B cell (primary cell): ENCODE data around the gene ETV3L. TPM values are rescaled to one million over a fixed set of nuclear protein-coding genes. Genes with fewer than 3 reads are reported as not detected.

ENCODE experiments used
- ATAC-seq: fragments of 200-7000 bp; cut with Tn5 transposase; one replicate; pipeline ENCODE4 v1.10.0; 2021; ENCODE audit warnings: low read depth, mild to moderate bottlenecking, moderate number of reproducible peaks, moderate library complexity
- CTCF ChIA-PET: fragments of 350-600 bp; sonication (Branson Sonifier 250); formaldehyde crosslinking; loops from one replicate; lab custom pipeline; 2021; ENCODE audit warnings: antibody characterized with exemption, inconsistent platforms; lab: Charles Lee
- POLR2A ChIA-PET: fragments of 350-600 bp; sonication (Branson Sonifier 250); formaldehyde crosslinking; loops from one replicate; lab custom pipeline; 2021; ENCODE audit warnings: antibody characterized with exemption; lab: Charles Lee
- DNase-seq: peaks from one replicate; pipeline ENCODE4 v3.0.0; 2013
- H2AFZ ChIP-seq: 2 replicates; pipeline ENCODE4 v1.6.1; 2012; ENCODE audit warnings: mild to moderate bottlenecking, low read depth, low read length; ENCODE audit not compliant: insufficient read depth, poor library complexity, severe bottlenecking
- H3K27ac ChIP-seq, 2 donors: 1 replicate in 1 of 2; 2 replicates in 1 of 2; pipeline ENCODE4 v1.5.1; 2012 to 2013; ENCODE audit warnings: low read length in 2 of 2, mild to moderate bottlenecking in 2 of 2, moderate library complexity in 1 of 2
- H3K27me3 ChIP-seq, 4 experiments: fragments of 200-600 bp in 1 of 4; sonication (generic) in 1 of 4; replicated peaks in 1 of 4; 1 replicate in 2 of 4; 2 replicates in 2 of 4; pipeline versions ENCODE4 v1.6.1 to v1.7.0; 2013 to 2016; ENCODE audit warnings: low read length in 3 of 4, mild to moderate bottlenecking in 2 of 4, mixed read lengths in 1 of 4, moderate library complexity in 1 of 4; ENCODE audit not compliant: insufficient read depth in 4 of 4, control insufficient read depth in 3 of 4; ENCODE audit errors: control extremely low read depth in 1 of 4
- H3K36me3 ChIP-seq, 2 experiments: replicated peaks in 1 of 2; 1 replicate in 1 of 2; 2 replicates in 1 of 2; pipeline versions ENCODE4 v1.6.1 to v1.7.1; 2013; ENCODE audit warnings: low read length in 1 of 2; ENCODE audit not compliant: insufficient read depth in 2 of 2, control insufficient read depth in 1 of 2; ENCODE audit errors: control extremely low read depth in 1 of 2, extremely low read depth in 1 of 2
- H3K4me1 ChIP-seq, 2 donors: fragments of 200-600 bp in 1 of 2; sonication (generic) in 1 of 2; 1 replicate in 1 of 2; 2 replicates in 1 of 2; pipeline versions ENCODE4 v1.5.1 to v1.6.1; 2013 to 2017; ENCODE audit warnings: low read length in 2 of 2; ENCODE audit not compliant: control insufficient read depth in 2 of 2, insufficient read depth in 2 of 2
- H3K4me2 ChIP-seq: replicated peaks from 2 replicates; pipeline ENCODE3; 2012; ENCODE audit warnings: mild to moderate bottlenecking, low read depth, low read length; ENCODE audit not compliant: poor library complexity, severe bottlenecking
- H3K4me3 ChIP-seq, 5 experiments: fragments of 200-600 bp in 1 of 5; sonication (generic) in 1 of 5; 1 replicate in 3 of 5; 2 replicates in 2 of 5; pipeline versions ENCODE4 v1.5.1 to v1.7.0; 2011 to 2016; ENCODE audit warnings: low read length in 4 of 5, mild to moderate bottlenecking in 4 of 5, low read depth in 2 of 5, control low read depth in 1 of 5, moderate library complexity in 1 of 5; ENCODE audit not compliant: insufficient read depth in 1 of 5; ENCODE audit errors: control extremely low read depth in 1 of 5, extremely low read depth in 1 of 5
- H3K79me2 ChIP-seq: fragments of 200-600 bp; sonication (generic); one replicate; pipeline ENCODE4 v1.6.0; 2016; ENCODE audit warnings: low read length; ENCODE audit not compliant: control insufficient read depth, insufficient read depth
- H3K9ac ChIP-seq: fragments of 200-600 bp; sonication (generic); 2 replicates; pipeline ENCODE4 v1.6.1; 2017; ENCODE audit warnings: mild to moderate bottlenecking, low read length, moderate library complexity
- H3K9me3 ChIP-seq, 3 donors: one replicate each; pipeline versions ENCODE4 v1.6.1 to v1.7.1; 2013; ENCODE audit warnings: low read length in 2 of 3; ENCODE audit not compliant: control insufficient read depth in 2 of 3, insufficient read depth in 1 of 3; ENCODE audit errors: control extremely low read depth in 1 of 3
- H4K20me1 ChIP-seq: 2 replicates; pipeline ENCODE4 v1.6.0; 2012; ENCODE audit warnings: mild to moderate bottlenecking, low read length; ENCODE audit not compliant: insufficient read depth, control insufficient read depth, poor library complexity, severe bottlenecking
- H3K27ac Mint-ChIP-seq: one replicate; pipeline ENCODE4 v1.8.0; 2021; ENCODE audit warnings: mixed read lengths
- H3K27me3 Mint-ChIP-seq: one replicate; pipeline ENCODE4 v1.8.0; 2021; ENCODE audit warnings: mixed read lengths
- H3K4me1 Mint-ChIP-seq: one replicate; pipeline ENCODE4 v1.8.0; 2021; ENCODE audit warnings: mixed read lengths
- H3K4me3 Mint-ChIP-seq: one replicate; pipeline ENCODE4 v1.8.0; 2021; ENCODE audit warnings: mixed read lengths
- H3K9me3 Mint-ChIP-seq: one replicate; pipeline ENCODE4 v1.8.0; 2022; ENCODE audit warnings: mixed read lengths; ENCODE audit not compliant: insufficient read depth
- CTCF ChIP-seq: fragments of 200-600 bp; IDR thresholded peaks from one replicate; pipeline ENCODE4 v1.8.0; 2022; ENCODE audit warnings: antibody characterized with exemption, mild to moderate bottlenecking
- EZH2 ChIP-seq: IDR thresholded peaks from 2 replicates; pipeline ENCODE4 v1.6.1; 2012; ENCODE audit warnings: borderline replicate concordance, low read depth, mild to moderate bottlenecking, moderate library complexity, low read length; ENCODE audit not compliant: insufficient read depth, poor library complexity, severe bottlenecking
- WGBS: methylation state at CpG from one replicate; pipeline ENCODE4 v1.1.5; 2013; ENCODE audit warnings: missing lambda C conversion rate; ENCODE audit not compliant: insufficient coverage; 5-methylcytosine and 5-hydroxymethylcytosine counted together
- intact Hi-C: fragments of 100-400 bp; cut with micrococcal nuclease; formaldehyde crosslinking; loops from one replicate; pipeline ENCODE4 v1.10.0; 2022
- polyA plus RNA-seq: library from polyadenylated mRNA; depleted of rRNA; stranded (reverse); fragments of >200 nt; gene quantifications from 2 replicates; pipeline ENCODE4 v1.2.3, GENCODE V29; 2012
- total RNA-seq, 2 donors: library from RNA; stranded (reverse); fragments of 120-200 nt in 1 of 2; gene quantifications; 1 replicate in 1 of 2; 2 replicates in 1 of 2; pipeline versions ENCODE4 v1.2.3 to v1.2.4, GENCODE V29; 2013 to 2022

The ETV3L gene
- total and polyA plus RNA-seq, 2 donors (not counting 1 experiment from before 2014, with no cell fraction given) = not detected

GRCh38 chr1:157089789-157090188 is 9.8 kb downstream of the ETV3L start:
- H3K9me3 Mint-ChIP-seq = no peaks in the 10 kb centered on the region

GRCh38 chr1:157088607-157089006 is 11.0 kb downstream of the ETV3L start:
- ATAC-seq (no peak), DNase-seq (no peak)
- no peak overlapping the region for H3K4me3 ChIP-seq
- no peak overlapping the region for H3K27ac ChIP-seq
- Mint-ChIP-seq H3K4me1 (no peaks in the 10 kb centered on the region), H3K4me3 (no peak overlapping the region), H3K27ac (no peak overlapping the region), H3K27me3 (peaks cover 8% of the 10 kb centered on the region), H3K9me3 (no peaks in the 10 kb centered on the region)
- no peaks in the 10 kb centered on the region for H3K79me2 ChIP-seq
- no peaks in the 10 kb centered on the region for H4K20me1 ChIP-seq
- TF ChIP-seq EZH2 (no peak), CTCF (no peak)
- POLR2A ChIA-PET = no interaction called here
- H3K27me3 ChIP-seq = peaks cover 0 to 5% (median 1%) of the 10 kb centered on the region in 4 experiments
- no peak overlapping the region for H3K4me2 ChIP-seq
- CTCF ChIA-PET = interaction anchor here (1.2 to 9.1 kb wide), 3 partner anchors 13 to 67 kb away, joined by 3 to 491 read pairs (median 14); no protein-coding TSS in a partner anchor
- no peak overlapping the region for H2AFZ ChIP-seq
- intact Hi-C loops = no loop called here
- H3K36me3 ChIP-seq = no peaks in the 10 kb centered on the region
- no peaks in the 10 kb centered on the region for H3K4me1 ChIP-seq
- no peak overlapping the region for H3K9ac ChIP-seq
- no peaks in the 10 kb centered on the region for H3K9me3 ChIP-seq

More at GRCh38 chr1:157089789-157090188, 9.8 kb downstream of the ETV3L start:
- no peak overlapping the region for H2AFZ ChIP-seq
- Mint-ChIP-seq H3K4me1 (no peaks in the 10 kb centered on the region), H3K4me3 (no peak overlapping the region), H3K27ac (no peak overlapping the region), H3K27me3 (peaks cover 5% of the 10 kb centered on the region)
- no peak overlapping the region for H3K4me2 ChIP-seq
- TF ChIP-seq EZH2 (no peak), CTCF (no peak)
- no peaks in the 10 kb centered on the region for H3K9me3 ChIP-seq
- no peak for DNase-seq
- ATAC-seq = no peak
- no peaks in the 10 kb centered on the region for H3K4me1 ChIP-seq
- no peak overlapping the region for H3K27ac ChIP-seq
- H3K79me2 ChIP-seq = no peaks in the 10 kb centered on the region
- H3K27me3 ChIP-seq = peaks cover 0 to 5% (median 0%) of the 10 kb centered on the region in 4 experiments
- 95% methylated on average over 7 of the region's 9 CpGs for WGBS
- no peaks in the 10 kb centered on the region for H4K20me1 ChIP-seq
- no peak overlapping the region for H3K4me3 ChIP-seq
- ChIA-PET POLR2A (interaction anchor here (1.4 kb wide), 1 partner anchor 66 kb away, joined by 11 read pairs; no protein-coding TSS in a partner anchor), CTCF (interaction anchor here (0.6 to 9.1 kb wide), 34 partner anchors 9 to 1032 kb away, joined by 3 to 491 read pairs (median 4); partner anchors contain the start of genes ETV3 and ETV3L)
- intact Hi-C loops = no loop called here
- H3K9ac ChIP-seq = no peak overlapping the region
- no peaks in the 10 kb centered on the region for H3K36me3 ChIP-seq
